ENCODE data around the gene VASP.

The VASP gene

GRCh38 chr19:45468159-45468651, 39.1 kb upstream of the VASP start:
- no peaks in the 10 kb centered on the region for H3K27me3 ChIP-seq (ENCODE audit: insufficient read depth, low read length, poor library complexity, severe bottlenecking)
- H3K4me1 ChIP-seq (ENCODE audit: insufficient read depth, low read length, poor library complexity, severe bottlenecking) = peaks cover 18% of the 10 kb centered on the region

GRCh38 chr19:45468803-45469131, 38.5 kb upstream of the VASP start:
- H3K4me1 ChIP-seq (ENCODE audit: insufficient read depth, low read length, poor library complexity, severe bottlenecking) = peaks cover 18% of the 10 kb centered on the region
- no peaks in the 10 kb centered on the region for H3K9me3 ChIP-seq (ENCODE audit: insufficient read depth, low read depth, low read length)
- no peaks in the 10 kb centered on the region for H3K79me2 ChIP-seq (ENCODE audit: insufficient read depth, low read length)
- H2AFZ ChIP-seq (ENCODE audit: low read length) = peak overlapping the region; percentile 76
- no peaks in the 10 kb centered on the region for H3K36me3 ChIP-seq (ENCODE audit: insufficient read depth, low read length)
- H3K4me2 ChIP-seq (ENCODE audit: low read depth, low read length, poor library complexity, severe bottlenecking) = peak overlapping the region; percentile 88
- no peaks in the 10 kb centered on the region for H3F3A ChIP-seq (ENCODE audit: low read depth)
- peak overlapping the region; percentile 68 for H3K9ac ChIP-seq (ENCODE audit: low read depth, low read length, poor library complexity, severe bottlenecking)
- no peaks in the 10 kb centered on the region for H3K9me2 ChIP-seq (replicated peaks; ENCODE audit: low read depth, low read length)
- peaks cover 9% of the 10 kb centered on the region for H4K20me1 ChIP-seq (ENCODE audit: insufficient read depth, low read length, poor library complexity, severe bottlenecking)
- no peaks in the 10 kb centered on the region for H3K27me3 ChIP-seq (ENCODE audit: insufficient read depth, low read length, poor library complexity, severe bottlenecking)
- peak overlapping the region; percentile 87 for H3K4me3 ChIP-seq (ENCODE audit: low read length, poor library complexity, severe bottlenecking)
- TF ChIP-seq EZH2phosphoT487 (IDR thresholded peaks at IDR 0.05; ENCODE audit: borderline replicate concordance) (no peak), CTCF (conservative IDR thresholded peaks at IDR 0.05; ENCODE audit: low read length) (no peak)

More at GRCh38 chr19:45468159-45468651, 39.1 kb upstream of the VASP start:
- no peaks in the 10 kb centered on the region for H3K9me3 ChIP-seq (ENCODE audit: insufficient read depth, low read depth, low read length)
- peak overlapping the region; percentile 68 for H3K9ac ChIP-seq (ENCODE audit: low read depth, low read length, poor library complexity, severe bottlenecking)
- H2AFZ ChIP-seq (ENCODE audit: low read length) = no peak overlapping the region
- H3K4me2 ChIP-seq (ENCODE audit: low read depth, low read length, poor library complexity, severe bottlenecking) = peak overlapping the region; percentile 88
- H3K36me3 ChIP-seq (ENCODE audit: insufficient read depth, low read length) = no peaks in the 10 kb centered on the region
- TF ChIP-seq CTCF (conservative IDR thresholded peaks at IDR 0.05; ENCODE audit: low read length) (no peak), EZH2phosphoT487 (IDR thresholded peaks at IDR 0.05; ENCODE audit: borderline replicate concordance) (no peak)
- no peaks in the 10 kb centered on the region for H3F3A ChIP-seq (ENCODE audit: low read depth)
- H3K9me2 ChIP-seq (replicated peaks; ENCODE audit: low read depth, low read length) = no peaks in the 10 kb centered on the region
- peaks cover 9% of the 10 kb centered on the region for H4K20me1 ChIP-seq (ENCODE audit: insufficient read depth, low read length, poor library complexity, severe bottlenecking)
- no peaks in the 10 kb centered on the region for H3K79me2 ChIP-seq (ENCODE audit: insufficient read depth, low read length)
- peak overlapping the region; percentile 87 for H3K4me3 ChIP-seq (ENCODE audit: low read length, poor library complexity, severe bottlenecking)

GRCh38 chr19:45469132-45469944, 37.9 kb upstream of the VASP start:
- Histone ChIP-seq H3K4me3 (ENCODE audit: low read length, poor library complexity, severe bottlenecking) (peak overlapping the region; percentile 87), H3K4me1 (ENCODE audit: insufficient read depth, low read length, poor library complexity, severe bottlenecking) (peaks cover 18% of the 10 kb centered on the region), H3K79me2 (ENCODE audit: insufficient read depth, low read length) (no peaks in the 10 kb centered on the region), H3K27me3 (ENCODE audit: insufficient read depth, low read length, poor library complexity, severe bottlenecking) (no peaks in the 10 kb centered on the region), H3K36me3 (ENCODE audit: insufficient read depth, low read length) (no peaks in the 10 kb centered on the region), H3K9me2 (replicated peaks; ENCODE audit: low read depth, low read length) (no peaks in the 10 kb centered on the region), H3K9me3 (ENCODE audit: insufficient read depth, low read depth, low read length) (no peaks in the 10 kb centered on the region), H2AFZ (ENCODE audit: low read length) (peak overlapping the region; percentile 96), H4K20me1 (ENCODE audit: insufficient read depth, low read length, poor library complexity, severe bottlenecking) (peaks cover 9% of the 10 kb centered on the region), H3K9ac (ENCODE audit: low read depth, low read length, poor library complexity, severe bottlenecking) (peak overlapping the region; percentile 68), H3K4me2 (ENCODE audit: low read depth, low read length, poor library complexity, severe bottlenecking) (peak overlapping the region; percentile 88), H3F3A (ENCODE audit: low read depth) (no peaks in the 10 kb centered on the region)
- TF ChIP-seq CTCF (conservative IDR thresholded peaks at IDR 0.05; ENCODE audit: low read length) = no peak
- no peak for TF ChIP-seq EZH2phosphoT487 (IDR thresholded peaks at IDR 0.05; ENCODE audit: borderline replicate concordance)
